NT2/D1 (cell line): ENCODE data around the gene PLEKHA5.

Source experiments
- SUZ12 ChIP-seq: IDR thresholded peaks from 2 replicates; pipeline ENCODE4 v1.6.1; 2011; ENCODE audit not compliant: insufficient read length, insufficient read depth; ENCODE audit errors: extremely low read depth
- YY1 ChIP-seq: IDR thresholded peaks from 2 replicates; pipeline ENCODE4 v1.6.1; 2011; ENCODE audit not compliant: insufficient read length, insufficient read depth
- ZNF274 ChIP-seq: IDR thresholded peaks from 2 replicates; pipeline ENCODE4 v1.6.1; 2011; ENCODE audit warnings: mild to moderate bottlenecking, low read depth, low read length

GRCh38 chr12:19312637-19313036 lies 183.1 kb downstream of the PLEKHA5 start:
- TF ChIP-seq SUZ12 (no peak), YY1 (no peak), ZNF274 (no peak)
